Cardiac fibroblast (primary cell): Measurements from ENCODE around the gene BAZ2B.

Experiments used
- DNase-seq, 2 donors: peaks; one replicate each; pipeline versions ENCODE4 v3.0.0 to v3.0.0-alpha.2; 2010; ENCODE audit warnings: low read depth in 2 of 2
- H3K4me3 ChIP-seq, 2 donors: replicated peaks in 1 of 2; 1 replicate in 1 of 2; 2 replicates in 1 of 2; pipeline ENCODE4 v1.5.1; 2011; ENCODE audit warnings: low read depth in 2 of 2, low read length in 2 of 2, mild to moderate bottlenecking in 2 of 2, moderate library complexity in 1 of 2
- CTCF ChIP-seq: IDR thresholded peaks from one replicate; pipeline ENCODE4 v1.5.1; 2011; ENCODE audit warnings: low read depth, mild to moderate bottlenecking, low read length, inconsistent platforms

BAZ2B gene

GRCh38 chr2:159612255-159612901, 4.0 kb downstream of the BAZ2B start:
- TF ChIP-seq CTCF, result no peak
- no peak overlapping the region for H3K4me3 ChIP-seq

GRCh38 chr2:159609811-159610549, 6.4 kb downstream of the BAZ2B start:
- no peak for TF ChIP-seq CTCF
- DNase-seq, result no peak
- no peak overlapping the region for H3K4me3 ChIP-seq

More at GRCh38 chr2:159612255-159612901, 4.0 kb downstream of the BAZ2B start:
- peak; percentile 49 to 55 for DNase-seq

- no peak for DNase-seq
- H3K4me3 ChIP-seq, result no peak overlapping the region
- TF ChIP-seq CTCF, result no peak
Measured at GRCh38 chr2:159608723-159609308, 7.5 kb downstream of the BAZ2B start.

GRCh38 chr2:159608108-159608507, 8.2 kb downstream of the BAZ2B start:
- TF ChIP-seq CTCF, result no peak

GRCh38 chr2:159606287-159606686, 10.1 kb downstream of the BAZ2B start:
- no peak for TF ChIP-seq CTCF
- peak in 1 of 2 donors; percentile 5 for DNase-seq
- H3K4me3 ChIP-seq, result no peak overlapping the region

More at GRCh38 chr2:159608108-159608507, 8.2 kb downstream of the BAZ2B start:
- no peak overlapping the region for H3K4me3 ChIP-seq
- no peak for DNase-seq

- no peak for TF ChIP-seq CTCF
- DNase-seq, result peak; percentile 11 to 66
- no peak overlapping the region for H3K4me3 ChIP-seq
Measured at GRCh38 chr2:159605441-159606178, 10.7 kb downstream of the BAZ2B start.
